Cerebellar cortex (tissue), 1 donor: ENCODE data around the gene CACNA2D1.

ENCODE experiments used
- DNase-seq: peaks from one replicate; pipeline ENCODE4 v3.0.0-alpha.2; 2015; ENCODE audit warnings: low spot score

CACNA2D1 gene

DNA sequence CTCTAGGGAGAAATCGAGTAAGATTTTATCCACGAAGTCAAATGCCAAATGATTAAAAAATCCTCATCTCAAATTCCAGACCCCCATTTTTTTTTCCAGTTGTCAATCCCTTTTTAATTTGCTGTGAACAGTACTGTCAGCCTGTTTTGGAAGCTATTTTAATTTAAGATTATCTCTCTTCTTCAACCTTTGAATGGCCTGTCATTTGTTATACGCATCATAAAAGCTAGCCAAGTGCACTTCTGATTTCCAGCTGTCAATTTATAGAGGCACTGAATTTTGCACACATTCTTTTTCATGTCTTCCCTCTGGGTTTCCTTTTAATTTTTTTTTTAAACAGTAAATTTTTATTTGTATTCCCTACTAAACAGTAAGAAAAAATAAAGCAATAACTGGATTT is 337.4 kb downstream of the CACNA2D1 start:
- DNase-seq: no peak

DNA sequence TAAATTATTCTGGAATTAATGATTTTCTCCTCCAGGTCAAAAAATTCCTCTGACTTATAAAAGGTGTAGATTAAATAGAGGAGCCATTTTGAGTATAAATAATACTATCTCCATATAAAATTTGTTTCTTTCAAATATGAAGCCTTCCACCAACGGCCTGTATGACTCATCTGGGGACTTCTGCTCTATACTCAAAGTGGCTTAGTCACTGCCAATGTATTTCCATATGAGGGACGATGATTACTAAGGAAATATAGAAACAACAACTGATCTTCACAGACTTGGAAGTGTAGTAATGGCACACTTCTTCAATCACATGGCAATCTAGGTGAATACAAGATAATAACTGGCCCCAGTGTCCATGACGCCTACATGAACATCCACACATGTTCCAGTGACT is 338.1 kb downstream of the CACNA2D1 start:
- no peak for DNase-seq

DNA sequence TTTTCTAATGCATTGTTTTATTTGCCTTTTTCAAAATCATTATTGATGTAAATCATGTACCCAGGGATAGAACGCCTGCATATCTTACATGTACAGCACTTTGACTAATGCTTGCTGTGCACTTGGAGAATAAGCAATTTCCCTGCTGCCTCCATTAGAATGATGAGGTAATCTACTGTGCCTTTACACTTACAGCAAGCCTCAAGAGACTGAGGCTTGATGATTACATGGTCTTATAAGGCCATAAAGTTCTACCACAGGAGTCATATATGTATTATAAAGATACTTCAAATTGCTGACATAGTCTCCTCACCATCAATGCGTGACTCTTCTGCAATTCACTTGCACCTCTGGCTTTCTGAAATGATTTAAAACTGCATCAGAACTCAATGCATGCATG is 345.2 kb downstream of the CACNA2D1 start:
- no peak for DNase-seq

- DNase-seq: no peak
Measured at GRCh38 chr7:82091126-82091684, 352.4 kb downstream of the CACNA2D1 start.

DNA sequence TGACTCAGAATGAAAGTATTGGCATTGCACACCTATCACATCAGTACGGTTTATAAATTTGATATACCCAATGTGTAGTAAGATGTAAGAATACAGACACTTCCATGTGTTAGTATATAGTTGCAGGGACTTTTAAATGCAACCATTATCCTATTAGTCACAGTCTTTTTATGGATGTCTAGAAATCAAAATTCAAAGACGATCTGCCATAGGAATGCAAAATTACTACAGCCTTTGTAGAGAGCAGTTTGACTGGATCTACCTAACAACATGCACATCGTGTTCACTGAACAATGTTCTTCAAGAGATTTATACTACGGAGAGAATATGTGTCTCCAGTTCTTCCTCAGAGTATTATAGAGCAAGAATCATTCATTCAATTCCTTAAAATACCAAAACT is 356.5 kb downstream of the CACNA2D1 start:
- no peak for DNase-seq

DNA sequence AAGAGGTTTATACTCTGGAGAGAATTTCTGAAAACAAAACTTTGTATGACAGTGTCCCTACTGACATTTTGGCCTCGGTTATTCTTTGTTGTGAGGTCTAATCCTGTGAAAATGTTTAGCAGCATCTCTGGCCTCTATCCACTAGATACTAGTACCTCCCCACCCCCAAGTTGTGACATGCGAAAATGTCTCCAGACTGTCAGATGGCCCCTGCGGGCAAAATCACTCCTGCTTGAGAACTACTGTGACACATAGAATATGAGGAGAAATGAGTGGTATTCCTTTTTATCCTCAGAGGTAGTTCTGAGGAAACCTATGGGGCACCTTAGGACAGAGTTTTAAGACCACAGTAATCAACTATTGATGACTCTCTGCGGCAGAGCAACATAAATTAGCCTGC is 358.5 kb downstream of the CACNA2D1 start:
- DNase-seq: no peak

DNA sequence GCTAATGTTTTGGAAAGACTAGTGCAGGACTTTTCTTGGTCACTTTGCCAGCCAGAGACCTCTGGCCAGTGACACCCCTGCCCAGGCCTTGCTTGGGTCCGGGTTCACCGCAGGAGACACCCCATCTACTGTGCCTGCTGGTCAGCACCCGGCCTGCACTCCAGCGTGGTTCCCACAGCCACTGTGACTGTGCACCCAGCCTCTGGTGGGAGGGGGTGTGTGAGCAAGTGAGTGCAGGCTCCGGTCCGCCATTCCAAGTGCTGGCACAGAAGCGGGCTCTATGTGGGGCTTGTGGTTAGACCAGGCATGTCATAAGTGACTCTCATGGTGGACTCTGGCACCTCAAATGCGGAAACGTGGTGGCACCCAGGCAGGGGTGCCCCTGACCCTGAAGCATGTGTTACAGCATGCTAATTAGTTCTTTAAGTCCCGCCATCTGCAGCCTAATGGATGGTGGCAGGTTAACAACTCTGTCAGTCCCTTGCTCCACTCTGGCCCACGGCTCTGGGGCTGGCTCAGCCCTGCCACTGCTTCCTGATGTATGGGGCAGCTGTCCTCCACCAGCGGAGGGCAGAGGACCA is 361.8 kb downstream of the CACNA2D1 start:
- no peak for DNase-seq

DNA sequence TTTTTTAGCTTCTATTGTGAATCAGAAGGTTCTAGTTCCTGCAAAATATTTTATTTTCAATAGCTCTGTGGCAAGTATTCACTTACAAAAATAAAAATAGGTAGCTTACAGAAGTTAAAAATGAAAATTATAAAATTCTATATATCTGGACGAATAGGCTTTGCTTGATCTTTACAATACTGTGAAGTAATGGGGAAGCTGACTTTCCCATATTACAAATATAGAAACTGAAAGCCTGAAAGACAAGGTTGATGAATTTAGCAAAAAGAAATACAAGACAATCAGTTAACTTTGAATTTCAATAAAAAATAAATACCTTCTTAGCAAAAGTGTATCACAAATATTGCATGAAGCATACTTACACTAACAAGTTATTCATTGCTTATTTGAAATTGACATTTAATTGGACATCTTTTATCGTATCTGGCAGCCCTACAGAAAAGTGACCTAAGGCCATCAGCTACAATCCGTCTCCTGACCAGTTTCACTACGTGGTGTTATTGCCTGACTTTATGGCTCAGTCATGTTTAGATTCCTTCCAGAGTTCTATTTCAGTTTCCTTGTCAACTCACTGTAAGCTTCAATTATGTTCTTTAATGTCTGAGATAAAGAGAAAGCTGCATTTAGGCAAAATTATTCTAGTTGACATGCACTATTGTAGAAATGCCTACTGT is 363.2 kb downstream of the CACNA2D1 start:
- no peak for DNase-seq

DNA sequence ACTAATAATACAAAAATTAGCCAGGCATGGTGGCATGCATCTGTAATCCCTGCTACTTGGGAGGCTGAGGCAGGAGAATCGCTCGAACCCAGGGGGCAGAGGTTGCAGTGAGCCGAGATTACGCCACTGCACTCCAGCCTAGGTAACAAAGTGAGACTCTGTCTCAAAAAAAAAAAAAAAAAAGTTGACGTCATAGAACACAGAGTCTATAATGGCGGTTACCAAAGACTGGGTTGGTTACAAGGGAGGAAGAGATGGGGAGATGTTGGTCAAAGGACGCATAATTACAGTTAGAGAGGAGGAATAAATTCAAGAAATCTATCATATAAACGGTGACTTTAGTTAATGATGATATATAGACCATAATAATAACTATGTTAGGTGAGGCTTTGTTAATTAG is 364.1 kb downstream of the CACNA2D1 start:
- no peak for DNase-seq

GRCh38 chr7:82078807-82079206 is 364.8 kb downstream of the CACNA2D1 start:
- no peak for DNase-seq

DNA sequence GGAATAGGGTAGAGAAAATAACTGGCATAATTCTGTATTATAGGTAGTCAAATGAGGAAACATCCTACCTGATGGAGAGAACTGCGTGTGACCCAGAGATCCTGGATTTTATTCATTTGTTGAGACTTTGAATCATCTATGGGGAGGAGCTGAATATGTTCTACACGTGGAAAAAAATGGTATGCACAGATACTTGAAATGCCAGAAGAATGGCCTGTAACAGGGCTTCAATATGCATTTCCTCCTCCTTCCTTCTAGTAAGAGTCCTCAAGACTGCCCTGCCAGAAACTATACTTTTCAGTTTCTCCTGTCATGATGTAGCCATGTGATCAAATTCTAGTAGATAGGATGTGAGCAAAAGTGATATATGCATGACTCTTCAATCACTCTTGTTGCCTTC is 372.1 kb downstream of the CACNA2D1 start:
- no peak for DNase-seq

- no peak for DNase-seq
Measured at GRCh38 chr7:82067628-82068264, 375.8 kb downstream of the CACNA2D1 start.

- no peak for DNase-seq
Measured at GRCh38 chr7:82057476-82057875, 386.1 kb downstream of the CACNA2D1 start.

DNA sequence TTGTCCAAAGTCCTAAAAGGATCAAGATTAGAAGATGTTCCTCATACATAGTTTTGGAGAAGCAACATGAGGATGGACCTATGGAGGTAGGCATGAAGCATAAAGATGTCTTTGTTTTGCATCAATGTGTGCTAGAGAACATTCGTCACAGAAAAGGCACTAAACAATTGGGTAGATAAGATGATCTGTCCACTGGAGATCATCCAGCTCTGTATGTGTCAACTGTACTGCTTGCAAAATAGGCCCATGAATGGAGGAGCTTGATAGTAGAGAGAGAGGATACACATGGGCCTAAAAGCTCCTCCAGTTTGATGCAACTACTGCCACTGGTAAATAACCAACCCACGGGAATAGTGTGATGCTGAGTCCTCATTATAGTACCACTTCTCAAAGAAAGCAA is 387.3 kb downstream of the CACNA2D1 start:
- no peak for DNase-seq

- no peak for DNase-seq
Measured at GRCh38 chr7:82054544-82054943, 389.0 kb downstream of the CACNA2D1 start.

- DNase-seq: no peak
Measured at GRCh38 chr7:82053453-82054032, 390.0 kb downstream of the CACNA2D1 start.

- DNase-seq: no peak
Measured at GRCh38 chr7:82051601-82052000, 392.0 kb downstream of the CACNA2D1 start.

- DNase-seq: no peak
Measured at GRCh38 chr7:82050792-82051191, 392.8 kb downstream of the CACNA2D1 start.

DNA sequence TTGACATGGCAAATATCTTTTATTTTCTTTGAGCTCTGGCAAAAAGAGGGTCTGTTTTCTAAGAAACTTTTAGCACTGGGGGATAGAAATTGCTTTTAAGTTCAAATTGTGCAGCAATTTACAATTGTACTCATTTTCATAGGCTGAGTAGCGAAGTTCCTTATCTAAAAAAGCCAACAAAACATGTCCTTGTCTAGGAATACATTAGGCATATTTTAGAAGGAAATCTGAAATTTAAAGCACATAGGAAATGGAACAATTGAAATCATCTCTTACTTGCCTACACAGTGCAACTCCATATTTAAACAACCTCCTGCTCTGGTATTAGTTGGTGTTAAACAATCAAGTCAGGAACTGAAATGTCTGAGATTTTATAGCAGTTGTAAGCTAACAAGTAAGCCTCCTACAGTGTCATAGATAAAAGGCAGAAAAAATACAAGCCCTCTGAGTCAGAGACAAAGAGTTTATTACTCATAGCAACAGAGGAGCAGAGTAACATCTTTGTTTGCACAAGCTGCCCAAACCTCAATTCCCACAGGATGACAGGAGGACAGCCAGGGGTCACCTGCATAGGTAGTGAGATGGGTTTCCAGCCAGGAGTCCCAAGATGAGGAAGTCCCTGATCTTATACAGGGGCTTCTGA is 393.6 kb downstream of the CACNA2D1 start:
- no peak for DNase-seq

DNA sequence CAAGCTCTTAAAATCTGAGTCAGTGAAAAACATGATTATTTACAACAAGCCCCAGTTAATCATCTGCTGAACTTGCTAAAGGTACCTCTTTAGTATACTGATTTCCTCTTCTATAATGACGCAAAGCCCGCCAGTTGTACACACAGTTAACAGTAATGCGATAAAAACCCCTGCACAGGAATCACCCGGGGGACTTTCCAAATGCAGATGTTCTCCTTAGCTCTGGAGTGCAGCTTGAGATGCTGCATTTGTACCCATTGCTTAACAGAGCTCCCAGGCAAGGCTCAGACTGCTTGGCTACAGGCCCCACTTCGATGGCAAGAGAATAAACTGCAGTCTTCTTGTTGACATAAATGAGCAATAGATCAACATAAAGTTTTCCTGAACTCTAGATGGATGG is 394.1 kb downstream of the CACNA2D1 start:
- no peak for DNase-seq

DNA sequence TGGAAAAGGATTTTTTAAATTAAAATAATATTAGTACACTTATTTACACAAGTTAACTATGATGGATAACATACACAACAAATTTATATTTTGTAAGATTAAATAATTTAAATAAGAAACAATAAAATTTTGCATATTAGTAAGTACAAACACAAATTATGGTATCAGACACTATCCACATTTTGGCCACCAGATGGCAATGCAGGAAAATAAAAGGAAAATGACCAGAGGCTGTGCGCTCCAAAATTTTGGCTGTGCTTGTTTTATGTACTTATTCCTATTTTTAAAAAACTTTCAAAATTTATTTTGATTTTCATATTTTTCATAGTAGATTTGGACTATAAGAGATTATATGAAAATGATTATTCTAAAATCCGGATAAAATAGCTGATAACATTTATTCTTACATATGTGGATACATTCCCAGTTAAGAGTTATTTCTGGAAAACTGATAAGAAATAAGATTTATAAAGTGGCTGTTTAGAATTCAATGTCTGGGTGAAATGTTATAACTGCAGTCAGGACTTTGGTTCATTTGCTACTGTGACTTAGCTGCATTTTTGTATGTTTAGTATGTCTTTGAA is 399.0 kb downstream of the CACNA2D1 start:
- DNase-seq: peak; percentile 74

- no peak for DNase-seq
Measured at GRCh38 chr7:82039621-82040020, 404.0 kb downstream of the CACNA2D1 start.
